Astrocyte of the spinal cord (primary cell): Measurements from ENCODE around the gene LRRC7.

ENCODE experiments used
- DNase-seq: peaks from one replicate; pipeline ENCODE4 v3.0.0; 2011; ENCODE audit warnings: low read depth, low spot score
- H3K4me3 ChIP-seq: 2 replicates; pipeline ENCODE4 v1.5.1; 2011; ENCODE audit warnings: low read depth, mild to moderate bottlenecking, low read length, moderate library complexity
- in situ Hi-C: cut with HindIII; loops from 2 replicates; pipeline ENCODE4 v1.10.0; 2017; ENCODE audit warnings: low sequenced_read_pairs
- TF ChIP-seq, protein P1 (sequence below): IDR thresholded peaks from 2 replicates; pipeline ENCODE4 v1.5.1; 2012; ENCODE audit warnings: low read depth, mild to moderate bottlenecking, low read length, inconsistent platforms

LRRC7 gene

DNA sequence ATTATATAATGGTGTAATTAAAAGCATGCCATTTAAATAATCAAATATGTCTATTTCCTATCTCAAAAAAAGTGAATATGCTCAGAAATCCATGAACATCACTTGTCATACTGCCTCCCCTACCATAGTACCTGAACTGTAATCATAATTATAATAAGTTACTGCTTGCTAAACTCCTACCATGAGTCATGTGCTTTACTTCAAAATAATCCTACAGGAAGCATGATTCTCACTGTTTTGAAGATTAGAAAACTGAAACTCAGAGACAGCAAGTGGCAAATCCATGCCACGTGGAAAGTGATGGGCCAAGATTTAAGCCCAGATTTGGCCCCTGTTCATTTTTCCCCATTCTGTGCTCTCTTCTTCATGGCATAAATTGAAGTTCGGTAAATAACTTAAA, 5.2 kb downstream of the LRRC7 start:
- DNase-seq = no peak
- TF ChIP-seq, protein P1, sequence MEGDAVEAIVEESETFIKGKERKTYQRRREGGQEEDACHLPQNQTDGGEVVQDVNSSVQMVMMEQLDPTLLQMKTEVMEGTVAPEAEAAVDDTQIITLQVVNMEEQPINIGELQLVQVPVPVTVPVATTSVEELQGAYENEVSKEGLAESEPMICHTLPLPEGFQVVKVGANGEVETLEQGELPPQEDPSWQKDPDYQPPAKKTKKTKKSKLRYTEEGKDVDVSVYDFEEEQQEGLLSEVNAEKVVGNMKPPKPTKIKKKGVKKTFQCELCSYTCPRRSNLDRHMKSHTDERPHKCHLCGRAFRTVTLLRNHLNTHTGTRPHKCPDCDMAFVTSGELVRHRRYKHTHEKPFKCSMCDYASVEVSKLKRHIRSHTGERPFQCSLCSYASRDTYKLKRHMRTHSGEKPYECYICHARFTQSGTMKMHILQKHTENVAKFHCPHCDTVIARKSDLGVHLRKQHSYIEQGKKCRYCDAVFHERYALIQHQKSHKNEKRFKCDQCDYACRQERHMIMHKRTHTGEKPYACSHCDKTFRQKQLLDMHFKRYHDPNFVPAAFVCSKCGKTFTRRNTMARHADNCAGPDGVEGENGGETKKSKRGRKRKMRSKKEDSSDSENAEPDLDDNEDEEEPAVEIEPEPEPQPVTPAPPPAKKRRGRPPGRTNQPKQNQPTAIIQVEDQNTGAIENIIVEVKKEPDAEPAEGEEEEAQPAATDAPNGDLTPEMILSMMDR = no peak
- in situ Hi-C loops = no loop called here
- H3K4me3 ChIP-seq = no peak overlapping the region

GRCh38 chr1:69573911-69574310, 6.2 kb downstream of the LRRC7 start:
- in situ Hi-C loops = no loop called here
- H3K4me3 ChIP-seq = no peak overlapping the region
- TF ChIP-seq, protein P1 = no peak
- DNase-seq = no peak

- in situ Hi-C loops = no loop called here
- no peak overlapping the region for H3K4me3 ChIP-seq
- no peak for DNase-seq
- TF ChIP-seq, protein P1 = no peak
Observed at GRCh38 chr1:69585666-69586065, 17.9 kb downstream of the LRRC7 start.

DNA sequence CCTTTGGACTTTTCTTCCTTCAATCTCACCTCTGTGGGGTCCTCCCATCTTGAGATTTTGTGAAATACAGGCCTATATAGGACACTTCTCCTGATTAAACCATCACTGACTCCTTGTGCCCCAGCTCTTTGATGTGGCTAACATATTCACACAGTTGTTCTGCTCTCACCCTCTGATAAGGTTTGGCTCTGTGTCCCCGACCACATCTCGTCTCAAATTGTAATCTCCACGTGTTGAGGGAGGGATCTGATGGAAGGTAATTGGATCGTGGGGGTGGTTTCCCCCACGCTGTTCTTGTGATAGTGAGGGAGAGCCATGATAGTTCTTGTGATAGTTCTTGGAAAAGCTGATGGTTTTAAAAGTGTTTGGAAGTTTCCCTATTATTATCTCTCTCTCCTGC, 19.7 kb downstream of the LRRC7 start:
- H3K4me3 ChIP-seq = no peak overlapping the region
- TF ChIP-seq, protein P1 = no peak
- DNase-seq = no peak
- in situ Hi-C loops = no loop called here

GRCh38 chr1:69589799-69590198, 22.1 kb downstream of the LRRC7 start:
- H3K4me3 ChIP-seq = no peak overlapping the region
- DNase-seq = no peak
- TF ChIP-seq, protein P1 = no peak
- in situ Hi-C loops = no loop called here

DNA sequence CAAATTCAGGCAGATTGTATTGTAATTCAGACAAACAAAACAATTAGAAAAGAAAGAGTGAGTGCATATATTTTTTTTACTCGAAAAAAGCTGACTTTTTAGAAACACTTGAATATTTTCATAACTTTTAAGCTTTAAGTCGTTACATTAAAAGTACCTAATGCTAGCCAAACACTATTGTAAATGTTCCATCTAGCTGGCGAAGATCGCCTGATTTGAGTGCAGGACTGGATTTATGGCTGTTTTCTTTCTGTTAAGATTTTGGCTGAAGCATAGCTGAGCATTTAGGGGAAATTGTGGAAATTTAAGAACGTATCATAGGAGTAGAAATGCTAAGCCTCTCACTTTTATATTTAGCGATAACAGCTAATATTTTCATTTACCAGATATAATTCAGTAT, 24.6 kb downstream of the LRRC7 start:
- no peak for DNase-seq
- TF ChIP-seq, protein P1 = no peak
- H3K4me3 ChIP-seq = no peak overlapping the region
- in situ Hi-C loops = no loop called here

GRCh38 chr1:69595486-69595885, 27.8 kb downstream of the LRRC7 start:
- H3K4me3 ChIP-seq = no peak overlapping the region
- TF ChIP-seq, protein P1 = no peak
- in situ Hi-C loops = no loop called here
- DNase-seq = no peak
